HG03139 (cell line): Measurements from ENCODE around the gene SLC16A9.

ENCODE experiments used
- ATAC-seq: cut with Tn5 transposase; IDR thresholded peaks from one replicate; pipeline ENCODE4 v1.9.1; 2021; ENCODE audit not compliant: unreplicated experiment

SLC16A9 gene

DNA sequence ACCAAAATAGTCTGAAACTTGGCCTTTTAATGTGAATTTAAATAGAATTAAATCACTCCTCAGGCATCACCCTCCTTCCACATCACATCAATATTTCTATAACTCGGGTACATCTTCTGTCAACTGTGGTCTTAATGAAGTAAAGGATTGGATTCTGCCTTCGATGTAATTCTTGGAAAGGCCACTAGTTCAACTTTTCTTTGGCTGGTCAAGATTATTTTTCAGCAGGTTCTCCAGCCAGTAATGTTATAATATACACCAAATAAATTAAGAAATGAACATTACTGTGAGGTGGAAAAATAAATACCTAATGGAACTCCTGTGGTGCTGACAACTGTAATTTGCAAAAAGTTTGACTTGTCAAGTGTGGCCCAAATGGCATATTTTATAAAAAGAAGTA is 9.7 kb upstream of the SLC16A9 start:
- no peak for ATAC-seq

DNA sequence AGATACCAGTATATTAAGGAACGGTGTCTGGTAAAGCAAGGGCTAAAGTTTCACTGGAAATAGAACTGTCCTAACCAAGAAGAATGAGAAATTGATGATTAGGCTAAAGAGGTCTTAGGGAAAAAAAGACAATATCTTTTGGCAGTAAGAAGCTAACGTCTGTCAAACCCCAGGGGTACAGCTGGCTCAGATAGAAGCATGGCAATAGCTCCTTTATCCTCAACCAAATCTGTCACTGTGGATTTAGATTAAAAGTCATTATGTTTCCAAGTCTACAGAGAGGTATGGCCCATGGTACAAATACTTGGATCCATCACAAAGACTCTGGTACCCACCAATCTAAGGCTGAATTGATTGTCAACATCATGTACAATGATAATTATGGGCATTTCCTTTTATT is 8.6 kb upstream of the SLC16A9 start:
- ATAC-seq: no peak

DNA sequence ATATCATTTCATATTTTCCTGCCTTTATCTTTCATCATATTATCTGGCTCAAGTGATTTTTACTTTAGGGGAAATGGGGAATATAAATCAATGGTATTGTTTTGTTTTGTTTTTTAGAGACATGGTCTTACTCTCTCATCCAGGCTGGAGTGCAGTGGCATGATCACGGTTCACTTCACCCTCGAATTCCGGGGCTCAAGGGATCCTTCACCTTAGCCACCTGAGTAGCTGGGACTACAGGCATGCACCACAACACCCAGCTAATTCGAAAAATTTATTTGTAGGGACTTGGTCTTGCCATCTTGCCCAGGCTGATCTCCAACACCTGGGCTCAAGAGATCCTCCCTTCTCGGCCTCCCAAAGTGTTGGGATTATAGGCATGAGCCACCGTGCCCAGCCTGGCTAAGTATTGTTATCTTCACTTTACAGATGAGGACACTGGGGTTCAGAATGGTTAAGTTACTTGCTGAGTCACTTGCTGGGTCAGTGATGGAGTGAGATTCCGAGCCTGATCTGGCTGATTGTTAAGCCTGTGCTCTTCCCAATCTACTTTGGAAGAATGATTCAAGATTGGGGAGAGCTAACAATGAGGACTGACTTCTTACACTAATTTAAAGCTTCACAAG is 3.7 kb upstream of the SLC16A9 start:
- ATAC-seq: no peak

DNA sequence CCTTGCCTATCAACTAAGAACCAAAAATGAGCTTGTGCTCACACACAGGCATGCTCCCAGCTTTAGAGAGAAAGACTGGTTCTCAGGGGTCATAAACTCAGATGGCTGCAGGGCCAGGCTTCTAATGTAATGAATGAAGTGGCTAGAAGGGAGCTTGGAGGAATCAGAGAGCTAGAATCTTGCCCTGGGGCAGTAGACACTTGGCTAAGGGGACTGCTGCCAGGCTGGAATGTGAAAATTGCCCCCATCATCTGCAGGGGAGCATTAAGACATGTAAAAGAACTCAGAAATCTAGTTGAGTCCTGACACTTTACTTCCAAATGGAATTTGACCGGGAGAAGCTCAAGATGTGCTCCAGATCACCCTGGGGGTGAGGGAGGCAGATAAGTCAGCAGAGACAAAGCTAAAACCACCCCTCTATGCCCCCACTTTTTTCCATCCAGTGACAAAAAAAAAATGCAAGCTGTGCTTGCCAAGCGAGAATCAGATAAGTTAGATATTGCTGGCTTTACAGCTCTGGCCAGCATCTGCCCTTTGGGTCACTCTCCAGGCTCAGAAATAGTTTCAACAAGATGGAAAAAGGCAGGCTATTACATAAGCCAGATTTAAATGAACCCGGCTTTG is 2.3 kb upstream of the SLC16A9 start:
- ATAC-seq: no peak

DNA sequence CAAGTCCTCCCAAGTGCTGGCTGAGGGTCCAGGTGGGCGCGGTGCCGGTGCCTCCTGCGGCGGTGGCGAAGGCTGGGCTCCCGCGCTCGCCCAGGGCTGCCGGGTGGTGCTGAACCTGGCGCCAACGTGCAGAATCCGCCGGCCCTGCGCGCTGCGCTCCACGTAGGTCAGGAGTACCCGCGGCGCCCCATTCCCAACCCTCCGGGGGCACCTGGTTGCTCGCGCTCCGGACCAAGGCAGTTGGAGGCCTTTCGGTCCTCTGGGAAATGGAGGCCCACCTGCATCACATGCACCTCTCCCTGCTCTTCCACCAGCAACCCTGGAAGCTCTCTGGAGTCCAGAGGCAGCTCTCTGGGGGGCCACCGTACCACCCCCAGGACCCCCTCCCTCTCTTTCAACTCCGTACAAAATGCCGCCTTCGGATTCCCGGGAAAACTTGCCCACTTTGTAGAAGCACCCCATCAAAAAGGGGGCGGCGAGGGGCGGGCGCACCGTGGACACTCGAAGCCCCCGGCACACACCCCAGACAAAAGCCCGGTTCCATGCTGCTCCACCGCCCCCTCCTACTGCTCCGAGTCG is 745 bp downstream of the SLC16A9 start:
- ATAC-seq: no peak

DNA sequence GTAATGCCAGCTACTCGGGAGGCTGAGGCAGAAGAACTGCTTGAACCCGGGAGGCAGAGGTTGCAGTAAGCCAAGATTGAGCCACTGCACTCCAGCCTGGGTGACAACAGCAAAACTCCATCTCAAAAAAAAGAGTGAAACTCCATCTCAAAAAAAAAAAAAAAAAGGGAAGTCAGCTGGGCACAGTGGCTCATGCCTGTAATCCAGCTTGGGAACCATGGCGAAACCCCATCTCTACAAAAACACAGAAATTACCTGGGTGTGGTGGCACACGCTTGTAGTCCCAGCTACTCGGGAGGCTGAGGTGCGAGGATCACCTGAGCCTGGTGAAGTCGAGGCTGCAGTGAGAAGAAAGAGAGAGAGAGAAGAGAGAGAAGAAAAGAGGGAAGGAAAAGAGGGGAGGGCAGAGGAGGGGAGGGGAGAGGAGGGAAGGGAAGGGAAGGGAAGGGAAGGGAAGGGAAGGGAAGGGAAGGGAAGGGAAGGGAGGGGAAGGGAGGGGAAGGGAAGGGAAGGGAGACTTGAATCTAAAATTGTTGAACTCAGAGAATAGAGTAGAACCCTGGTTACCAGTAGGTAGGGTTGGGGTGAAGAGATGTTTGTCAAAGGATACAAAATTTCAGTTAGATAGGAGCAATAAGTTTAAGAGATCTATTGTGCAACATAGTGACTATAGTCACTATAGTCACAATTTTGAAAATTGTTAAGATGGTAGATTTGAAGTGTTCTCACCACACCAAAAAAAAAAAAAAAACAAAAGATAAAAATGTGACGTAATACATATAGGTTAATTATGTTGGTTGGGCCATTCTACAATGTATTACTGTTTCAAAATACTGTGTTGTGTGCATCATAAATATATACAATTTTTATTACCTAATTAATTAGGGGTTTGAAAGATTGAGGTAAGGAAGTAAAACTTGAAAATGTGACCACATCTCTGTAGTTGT is 2.5 kb downstream of the SLC16A9 start:
- no peak for ATAC-seq

DNA sequence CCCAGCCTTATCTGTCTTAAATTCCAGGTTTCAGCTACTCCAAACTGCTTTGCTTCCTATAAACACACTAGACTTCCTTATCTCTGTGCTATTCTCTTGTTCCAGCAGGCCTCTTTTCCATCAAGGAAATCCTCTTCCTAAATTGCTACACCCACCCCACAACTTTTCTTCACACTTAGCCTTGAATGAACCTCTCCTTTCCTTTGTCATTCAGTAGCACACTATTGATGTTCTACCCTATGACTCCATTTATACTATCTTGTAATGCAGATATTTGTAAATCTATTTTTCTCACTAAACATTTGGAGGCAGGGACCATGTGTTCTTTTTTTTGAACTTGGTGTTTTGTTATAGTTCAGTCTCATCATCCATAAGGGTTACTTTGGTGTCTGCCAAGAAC is 3.7 kb downstream of the SLC16A9 start:
- ATAC-seq: no peak

DNA sequence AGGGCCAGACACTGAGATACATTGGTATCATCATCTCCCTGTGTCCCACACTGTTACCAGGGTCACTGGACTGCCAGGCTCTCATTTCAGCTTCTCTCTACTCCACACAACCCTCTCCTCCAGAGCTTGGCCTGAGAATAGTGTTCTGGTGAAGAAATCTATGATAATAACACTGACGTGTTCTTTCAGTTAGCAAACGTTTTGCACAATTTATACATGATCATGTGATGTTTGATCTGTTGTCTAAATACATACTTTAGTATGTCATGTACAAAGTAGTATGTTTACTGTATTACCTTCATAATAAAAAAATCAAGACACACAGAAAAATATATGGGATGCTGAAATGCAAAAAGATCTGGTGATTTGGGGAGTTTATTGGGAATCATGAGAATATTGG is 5.0 kb downstream of the SLC16A9 start:
- no peak for ATAC-seq

DNA sequence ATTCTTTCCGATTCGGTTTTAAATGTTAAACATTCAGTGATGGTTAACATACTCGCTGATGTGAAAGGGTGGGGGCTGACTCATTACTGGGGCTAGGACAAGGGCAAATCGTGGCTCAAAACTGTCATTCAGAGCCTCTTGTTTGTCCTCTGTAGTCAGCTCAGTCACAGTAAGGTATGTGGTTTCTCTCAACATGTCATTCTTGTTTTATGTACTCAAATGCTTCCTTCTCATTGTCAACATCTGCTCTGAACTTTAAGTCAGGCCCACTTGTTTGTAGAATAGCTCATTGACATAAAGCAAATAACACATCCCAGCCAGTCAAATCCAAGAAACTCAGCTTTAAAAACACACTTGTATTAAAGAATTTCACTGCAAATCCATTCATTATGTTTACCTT is 7.3 kb downstream of the SLC16A9 start:
- no peak for ATAC-seq

DNA sequence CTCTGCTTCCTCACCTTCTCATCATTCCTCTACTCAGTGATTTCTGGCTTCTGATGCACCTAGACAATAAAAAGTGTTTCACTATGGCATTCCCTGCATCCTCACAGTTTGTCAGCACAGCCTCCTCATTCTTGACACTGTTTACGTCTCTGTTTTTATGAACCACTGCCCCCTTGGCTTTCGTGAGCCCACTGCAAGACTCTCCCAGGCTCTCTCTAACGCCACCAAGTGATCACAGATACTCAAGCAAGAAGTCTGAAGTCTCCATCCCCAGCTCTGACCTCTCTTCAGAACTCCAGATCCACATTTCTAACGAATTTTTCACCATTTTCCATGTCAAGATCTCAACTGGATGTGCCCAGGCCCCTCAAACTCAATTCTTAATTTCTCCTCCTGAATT is 8.9 kb downstream of the SLC16A9 start:
- no peak for ATAC-seq

DNA sequence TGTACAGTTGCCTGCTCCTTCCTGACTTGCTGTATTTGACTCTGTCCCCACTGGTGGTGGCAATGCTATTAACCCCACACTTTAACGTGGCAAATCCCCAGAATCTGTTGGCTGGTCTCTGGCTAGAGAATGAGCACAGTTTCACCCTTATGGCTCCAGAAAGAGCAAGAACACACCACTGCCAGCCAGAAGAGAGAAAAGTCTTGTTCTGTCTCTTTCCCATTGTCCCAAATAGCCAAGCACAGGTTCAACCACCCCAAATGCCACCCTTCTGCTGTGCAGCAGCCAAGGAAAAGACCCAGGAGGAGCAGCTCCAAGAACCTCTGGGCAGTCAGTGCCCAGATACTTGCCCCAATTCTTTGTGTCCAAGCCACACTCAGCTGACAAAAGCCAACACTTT is 11.3 kb downstream of the SLC16A9 start:
- no peak for ATAC-seq

DNA sequence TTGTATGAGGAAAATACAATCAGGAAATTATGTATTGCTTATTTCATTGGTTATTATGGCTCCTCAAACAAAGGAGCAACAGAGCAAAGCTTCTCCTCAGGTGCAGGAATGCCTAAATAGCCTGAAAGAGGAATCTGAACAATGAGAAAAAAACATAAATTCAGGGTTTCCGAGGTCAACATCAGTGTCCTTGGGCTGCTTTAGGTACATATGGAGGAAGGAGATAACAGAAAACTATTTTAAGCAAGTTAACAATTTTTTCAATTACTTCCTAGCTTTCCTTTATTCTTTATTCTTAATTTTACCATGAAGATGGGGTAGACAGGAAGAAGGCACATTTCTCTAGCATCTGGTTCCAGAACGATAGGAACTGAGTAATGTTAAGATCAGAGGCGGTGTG is 14.0 kb downstream of the SLC16A9 start:
- ATAC-seq: no peak

DNA sequence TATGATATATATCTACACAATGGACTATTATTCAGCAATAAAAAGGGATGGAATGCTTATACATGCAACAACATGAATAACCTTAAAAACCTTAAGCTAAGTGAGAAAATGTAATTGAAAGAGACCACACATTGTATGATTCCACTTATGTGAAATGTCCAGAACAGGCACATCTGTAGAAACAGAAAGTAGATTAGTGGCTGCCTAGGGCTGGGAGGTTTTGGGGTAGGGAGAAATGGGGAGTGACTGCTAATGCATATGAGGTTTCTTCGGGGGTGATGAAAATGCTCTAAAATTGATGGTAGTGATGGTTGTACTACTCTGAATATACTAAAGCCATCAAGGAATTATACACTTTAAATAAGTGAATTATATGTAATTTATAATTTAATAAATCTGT is 14.7 kb downstream of the SLC16A9 start:
- ATAC-seq: no peak

DNA sequence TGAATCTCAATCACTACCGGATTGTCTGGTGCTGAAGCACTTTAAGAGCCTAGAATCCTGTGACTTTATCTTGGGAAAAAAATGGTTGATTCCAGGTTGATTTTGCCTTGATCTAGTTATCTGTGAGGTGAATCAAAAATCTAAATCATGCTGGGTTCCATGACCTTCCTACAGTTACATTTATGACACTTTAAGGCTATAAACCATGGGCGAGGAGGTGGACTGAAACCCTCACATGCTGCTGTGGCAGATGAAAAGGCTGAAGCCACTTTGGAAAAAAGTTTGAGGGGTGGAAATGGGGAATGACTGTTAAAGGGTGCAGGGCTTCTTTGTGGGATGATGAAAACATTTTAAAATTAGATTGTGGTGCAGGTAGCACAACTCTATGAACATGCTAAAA is 17.5 kb downstream of the SLC16A9 start:
- ATAC-seq: no peak

DNA sequence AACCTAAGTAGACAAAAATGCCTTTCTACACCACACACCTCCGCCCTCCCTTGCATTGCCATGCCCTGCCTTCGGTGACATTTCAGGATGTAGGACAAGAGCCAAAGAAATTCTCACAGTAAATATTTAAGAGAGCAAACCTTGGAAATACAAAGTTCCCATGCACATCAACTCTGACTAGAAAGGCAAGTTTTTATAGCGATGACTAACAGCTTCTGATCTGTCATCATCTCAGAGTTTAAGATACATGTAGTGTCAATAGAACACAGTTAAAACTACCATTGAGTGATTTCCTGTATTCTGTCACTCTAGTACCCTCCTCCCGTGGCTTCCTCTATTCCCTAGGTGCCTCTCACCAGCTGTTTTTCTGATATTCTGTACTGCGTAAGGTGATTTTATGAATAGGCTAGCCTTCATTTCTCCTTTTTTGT is 20.7 kb downstream of the SLC16A9 start:
- ATAC-seq: peak; percentile 76

DNA sequence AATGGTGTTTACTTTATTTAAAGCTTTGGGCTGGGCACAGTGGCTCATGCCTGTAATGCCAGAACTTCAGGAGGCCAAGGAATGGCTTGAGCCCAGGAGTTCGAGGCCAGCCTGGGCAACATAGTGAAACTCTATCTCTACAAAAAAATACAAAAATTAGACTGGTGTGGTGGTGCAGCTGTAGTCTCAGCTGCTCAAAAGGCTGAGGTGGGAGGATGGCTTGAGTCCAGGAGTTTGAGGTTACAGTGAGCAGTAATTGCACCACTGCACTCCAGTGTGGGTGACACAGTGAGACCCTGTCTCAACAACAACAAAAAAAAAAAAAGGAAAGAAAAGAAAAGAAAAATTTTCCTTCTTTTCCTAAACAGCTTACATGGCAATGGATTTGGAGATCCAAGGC is 22.0 kb downstream of the SLC16A9 start:
- ATAC-seq: no peak

DNA sequence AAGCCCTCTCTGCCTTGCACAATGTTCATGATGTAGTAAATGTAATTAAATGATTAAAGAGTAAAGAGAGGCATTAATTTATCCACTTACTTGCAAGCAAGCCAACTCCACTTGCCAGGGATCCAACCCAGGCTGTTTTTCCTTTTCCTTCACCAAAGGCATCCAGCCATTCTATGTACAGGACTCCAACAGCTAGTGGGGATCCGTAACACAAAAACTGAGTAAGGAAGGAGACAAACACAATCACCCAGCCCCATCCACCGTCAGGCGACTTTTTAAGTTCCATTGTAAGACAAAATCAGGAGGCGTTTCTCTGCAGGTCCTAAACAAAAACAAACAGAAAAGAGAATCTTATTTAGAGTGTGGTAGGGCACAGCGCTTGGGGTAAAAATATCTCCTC is 25.6 kb downstream of the SLC16A9 start:
- ATAC-seq: no peak

DNA sequence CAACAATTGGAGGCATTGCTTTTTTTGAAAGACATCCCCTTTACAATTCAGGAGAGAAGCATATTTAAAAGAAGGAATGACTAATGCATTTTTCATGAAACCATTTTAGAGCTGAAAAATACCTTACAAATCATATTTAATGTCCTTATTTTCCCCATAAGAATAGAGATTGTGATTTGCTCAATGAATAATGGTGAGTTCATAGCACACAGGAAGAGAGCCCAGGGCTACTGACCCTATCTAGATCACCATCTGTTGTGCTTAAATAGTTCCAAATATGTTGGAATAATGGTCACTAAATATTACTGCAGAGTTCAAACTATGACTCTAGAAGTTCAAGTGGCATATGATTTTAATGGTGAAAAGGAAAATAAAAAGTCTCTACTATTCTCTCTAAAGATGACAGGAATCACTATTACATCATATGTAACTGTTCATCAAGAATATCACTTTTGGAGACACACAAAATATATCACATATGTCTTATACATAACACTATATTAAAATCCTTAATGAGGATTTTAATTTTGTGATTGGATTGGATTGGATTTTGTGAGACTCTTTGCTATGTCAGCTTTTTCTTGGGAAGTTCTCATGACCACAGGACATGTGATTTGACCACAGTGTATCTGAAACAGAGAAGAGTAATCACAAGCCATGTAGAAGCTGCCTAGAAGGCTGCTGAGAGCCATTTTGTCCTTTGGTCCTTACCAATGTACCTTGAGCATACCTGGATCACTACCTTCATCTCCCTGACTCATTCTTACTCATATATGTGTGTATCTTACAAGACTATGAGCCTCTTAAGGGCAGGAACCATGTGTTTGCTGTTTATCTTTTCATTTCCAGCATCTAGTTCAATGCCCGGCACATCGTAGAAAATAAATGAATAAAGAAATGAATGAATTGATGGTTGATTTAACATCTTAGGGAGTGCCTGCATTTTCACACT is 26.4 kb downstream of the SLC16A9 start:
- ATAC-seq: no peak

DNA sequence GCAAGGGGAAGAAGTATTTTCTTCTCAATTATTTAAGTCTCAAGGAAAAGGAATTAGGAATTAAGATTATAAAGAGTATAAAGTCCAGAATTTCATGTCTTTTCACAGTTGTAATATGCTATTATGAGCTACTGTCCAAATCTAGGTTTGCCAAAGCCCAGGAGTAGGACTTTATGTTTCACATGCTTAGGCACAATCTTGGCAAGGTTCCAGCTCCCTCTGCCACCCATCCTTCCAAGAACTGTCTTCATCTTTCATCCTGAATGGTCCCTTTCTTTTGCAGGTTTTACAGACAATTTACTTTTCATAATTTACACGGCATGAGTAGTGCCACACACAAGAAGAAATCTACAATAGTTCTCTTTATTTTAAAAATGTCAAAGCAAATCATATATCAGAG is 29.5 kb downstream of the SLC16A9 start:
- no peak for ATAC-seq

DNA sequence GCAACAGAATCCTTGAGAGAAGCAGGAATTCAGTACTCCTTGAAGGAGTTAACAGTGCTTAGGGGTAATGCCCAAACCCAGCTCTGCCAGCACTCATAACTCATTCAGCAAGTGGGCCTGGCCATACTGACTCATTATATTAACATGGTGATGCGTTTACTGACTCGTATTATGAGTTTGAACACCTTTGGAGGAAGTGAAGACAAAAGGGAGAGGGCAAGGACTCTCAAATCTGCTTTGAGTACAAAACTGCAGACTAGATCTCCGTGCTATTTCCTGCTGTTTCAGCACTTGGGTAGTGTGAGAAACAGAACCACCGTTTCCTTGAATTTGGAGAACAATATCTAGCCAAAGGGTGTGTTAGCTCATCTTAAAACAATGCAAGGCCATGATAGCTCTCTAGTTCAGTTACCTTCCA is 30.8 kb downstream of the SLC16A9 start:
- peak; percentile 52 for ATAC-seq
